GM12801 (cell line): ENCODE data around the gene KCNJ14.

Experiments used
- TF ChIP-seq, protein P1 (sequence below): IDR thresholded peaks from one replicate; pipeline ENCODE4 v1.5.1; 2011; ENCODE audit warnings: control low read depth; ENCODE audit not compliant: insufficient read length; ENCODE audit errors: extremely low read depth

The KCNJ14 gene

DNA sequence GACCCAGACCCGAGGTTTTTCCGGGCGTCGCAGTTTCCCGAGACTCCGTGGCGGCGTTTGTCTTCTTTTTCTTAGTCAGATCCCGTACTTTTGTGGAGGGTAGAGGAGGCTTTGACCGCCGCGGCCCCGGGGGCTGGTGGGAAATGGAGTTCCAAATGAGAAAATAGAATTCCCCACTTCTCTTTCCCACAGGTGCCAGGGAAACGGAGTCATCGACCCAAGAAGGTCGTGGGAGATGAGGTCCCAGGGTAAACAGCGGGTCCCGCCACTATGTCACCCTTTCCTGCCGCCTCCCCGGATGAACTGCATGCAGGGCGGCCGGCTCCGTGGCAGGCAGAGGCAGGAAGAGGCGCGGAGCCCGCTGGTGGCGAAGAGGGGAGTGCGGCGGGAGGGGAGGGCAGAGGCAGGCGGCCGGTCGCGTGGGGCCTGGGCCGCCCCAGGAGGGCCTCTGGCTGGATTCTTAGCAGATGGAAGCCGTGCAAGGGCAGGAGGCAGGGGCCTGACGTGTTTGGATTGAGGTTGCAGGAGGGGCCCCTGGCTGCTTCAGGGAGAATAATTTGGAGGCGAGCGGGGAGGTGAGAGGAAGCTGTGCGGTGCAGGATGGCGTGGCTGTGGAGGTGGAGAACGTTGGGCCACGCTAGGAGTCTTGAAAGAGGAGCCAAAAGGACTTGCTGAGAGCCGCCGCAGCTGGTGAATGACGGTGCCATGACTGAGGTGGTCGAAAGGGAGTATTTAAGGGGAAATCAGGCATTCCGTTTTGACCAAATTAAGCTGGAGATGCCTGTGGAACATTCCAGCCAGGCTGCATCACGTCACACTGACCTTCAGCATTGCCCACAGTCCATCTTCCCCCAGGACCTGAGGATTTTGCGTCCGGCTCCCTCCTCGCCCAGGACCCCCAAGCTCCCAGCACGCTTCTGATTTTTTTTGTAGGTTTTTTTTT, 25.5 kb downstream of the KCNJ14 start:
- TF ChIP-seq, protein P1, sequence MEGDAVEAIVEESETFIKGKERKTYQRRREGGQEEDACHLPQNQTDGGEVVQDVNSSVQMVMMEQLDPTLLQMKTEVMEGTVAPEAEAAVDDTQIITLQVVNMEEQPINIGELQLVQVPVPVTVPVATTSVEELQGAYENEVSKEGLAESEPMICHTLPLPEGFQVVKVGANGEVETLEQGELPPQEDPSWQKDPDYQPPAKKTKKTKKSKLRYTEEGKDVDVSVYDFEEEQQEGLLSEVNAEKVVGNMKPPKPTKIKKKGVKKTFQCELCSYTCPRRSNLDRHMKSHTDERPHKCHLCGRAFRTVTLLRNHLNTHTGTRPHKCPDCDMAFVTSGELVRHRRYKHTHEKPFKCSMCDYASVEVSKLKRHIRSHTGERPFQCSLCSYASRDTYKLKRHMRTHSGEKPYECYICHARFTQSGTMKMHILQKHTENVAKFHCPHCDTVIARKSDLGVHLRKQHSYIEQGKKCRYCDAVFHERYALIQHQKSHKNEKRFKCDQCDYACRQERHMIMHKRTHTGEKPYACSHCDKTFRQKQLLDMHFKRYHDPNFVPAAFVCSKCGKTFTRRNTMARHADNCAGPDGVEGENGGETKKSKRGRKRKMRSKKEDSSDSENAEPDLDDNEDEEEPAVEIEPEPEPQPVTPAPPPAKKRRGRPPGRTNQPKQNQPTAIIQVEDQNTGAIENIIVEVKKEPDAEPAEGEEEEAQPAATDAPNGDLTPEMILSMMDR = no peak

DNA sequence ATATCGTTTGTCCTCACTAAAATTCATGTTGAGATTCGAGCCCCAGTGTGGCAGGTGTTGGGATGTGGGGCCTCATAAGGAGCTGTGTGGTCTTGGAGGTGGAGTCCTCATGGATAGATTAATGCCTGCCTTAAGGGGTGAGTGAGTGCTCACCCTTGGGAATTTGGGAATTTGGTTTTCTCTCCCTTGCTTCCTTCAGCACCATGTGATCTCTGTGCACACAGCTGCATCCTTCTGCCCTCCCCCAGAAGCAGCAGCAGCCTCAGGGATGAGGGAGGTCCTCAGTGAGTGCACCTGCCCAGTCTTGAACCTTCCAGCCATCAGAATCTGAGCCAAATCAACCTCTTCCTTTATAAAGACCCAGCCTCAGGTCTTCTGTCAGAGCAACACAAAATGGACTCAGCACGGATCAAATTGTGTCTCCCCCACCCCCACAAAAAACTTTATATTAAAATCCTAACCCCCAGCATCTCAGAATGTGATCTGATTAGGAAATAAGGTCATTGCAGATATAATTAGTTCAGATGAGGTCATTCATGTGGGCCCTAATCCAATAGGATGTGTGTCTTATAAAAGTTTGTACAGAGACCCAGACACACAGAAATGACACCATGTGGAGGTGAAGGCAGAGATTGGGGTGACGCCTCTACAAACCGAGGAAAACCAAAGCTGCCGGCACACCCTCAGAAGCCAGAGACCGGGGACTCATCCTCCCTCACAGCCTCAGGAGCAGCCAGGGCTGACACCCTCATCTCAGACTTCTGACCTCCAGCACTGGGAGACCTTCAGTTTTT, 26.7 kb downstream of the KCNJ14 start:
- TF ChIP-seq, protein P1 = no peak

DNA sequence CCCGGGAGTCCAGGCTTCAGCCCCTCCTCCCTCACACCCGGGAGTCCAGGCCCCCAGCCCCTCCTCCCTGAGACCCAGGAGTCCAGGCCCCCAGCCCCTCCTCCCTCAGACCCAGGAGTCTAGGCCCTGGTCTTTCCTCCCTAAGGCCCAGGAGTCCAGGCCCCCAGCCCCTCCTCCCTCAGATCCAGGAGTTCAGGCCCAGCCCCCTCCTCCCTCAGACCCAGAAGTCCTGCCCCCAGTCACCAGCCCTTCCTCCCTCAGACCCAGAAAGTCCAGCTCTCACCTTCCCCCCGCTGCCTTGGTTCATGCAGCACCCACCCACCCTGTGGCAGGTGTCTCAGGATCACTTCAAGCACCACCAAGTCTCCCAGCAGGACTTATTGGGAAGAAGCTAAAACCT, 27.9 kb downstream of the KCNJ14 start:
- TF ChIP-seq, protein P1 = no peak

DNA sequence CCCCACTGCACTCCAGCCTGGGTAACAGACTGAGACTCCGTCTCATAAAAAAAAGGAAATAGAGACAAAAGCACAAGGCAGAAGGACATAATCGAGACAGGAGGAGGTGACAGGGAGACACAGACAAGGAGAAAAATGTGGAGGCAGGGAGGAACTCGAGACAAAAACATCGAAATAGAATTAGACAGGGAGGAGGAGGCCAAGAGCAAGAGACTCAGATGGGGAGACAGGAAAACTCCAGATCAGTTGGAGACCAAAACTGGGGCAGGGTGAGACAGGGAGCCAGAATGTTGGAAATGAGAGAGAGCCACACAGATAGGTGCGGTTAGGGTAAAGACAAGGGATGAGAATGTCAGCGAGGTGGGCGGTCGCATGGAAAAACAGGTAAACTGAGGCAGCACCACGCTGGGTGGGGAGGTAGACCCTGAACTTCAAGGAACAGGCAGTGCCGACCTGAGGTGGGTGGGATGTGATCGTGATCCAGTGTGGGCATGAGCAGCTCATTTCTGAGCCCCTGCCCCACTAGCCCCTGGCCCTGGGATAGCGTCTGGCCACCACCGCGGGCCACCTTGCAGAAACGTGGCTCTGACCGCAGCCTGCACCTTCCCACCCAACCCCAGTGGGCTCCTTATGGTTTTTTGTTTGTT, 29.0 kb downstream of the KCNJ14 start:
- TF ChIP-seq, protein P1 = no peak

DNA sequence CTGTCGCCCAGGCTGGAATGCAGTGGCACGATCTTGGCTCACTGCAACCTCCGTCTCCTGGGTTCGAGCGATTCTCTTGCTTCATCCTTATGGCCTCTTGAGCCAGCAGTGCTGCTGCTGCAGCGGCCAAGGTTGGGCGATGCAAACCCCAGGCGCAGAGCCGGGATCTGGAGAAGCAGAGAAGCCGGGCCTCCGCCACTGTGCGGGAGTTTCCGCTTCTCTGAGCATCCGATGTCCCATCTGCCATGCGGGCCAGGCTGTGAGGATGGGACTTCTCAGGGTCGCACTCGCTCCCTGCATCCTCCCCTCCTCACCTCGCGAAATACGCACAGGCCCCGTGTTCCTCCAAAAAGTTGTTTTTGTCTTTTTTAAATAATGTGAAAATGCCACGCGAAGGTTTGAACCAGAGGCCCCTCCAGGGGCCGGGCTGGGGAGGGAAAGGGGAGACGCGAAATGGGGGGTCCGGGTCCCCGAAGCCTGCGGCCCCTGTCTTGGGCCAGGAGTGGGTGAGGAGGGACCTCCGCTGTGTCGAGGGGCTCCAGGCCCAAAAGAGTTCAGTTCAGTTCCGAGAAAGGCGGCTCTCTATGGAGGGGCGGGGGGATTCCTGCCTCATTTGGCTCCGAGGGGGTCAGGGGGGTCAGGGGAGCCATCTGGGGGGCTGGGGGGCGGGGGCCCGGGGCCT, 29.7 kb downstream of the KCNJ14 start:
- TF ChIP-seq, protein P1 = no peak

DNA sequence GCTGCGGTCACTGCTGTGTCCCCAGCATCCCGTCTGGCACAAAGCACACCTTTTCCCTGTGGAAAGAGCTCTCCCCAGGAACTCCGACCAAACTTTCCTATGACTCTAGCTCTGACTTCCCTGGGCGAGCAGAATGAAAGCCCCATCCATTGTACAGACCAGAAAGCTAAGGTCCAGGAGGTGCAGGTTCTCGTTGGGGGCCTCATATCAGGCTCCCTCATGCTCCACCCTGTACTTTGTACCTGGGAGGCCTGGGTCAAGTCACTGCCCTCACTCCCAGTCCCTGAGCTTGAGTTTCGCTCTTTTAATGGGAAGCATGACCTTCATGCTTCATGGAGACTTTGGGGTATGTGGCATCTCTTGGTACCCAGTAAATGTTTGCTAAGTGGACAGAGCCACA, 32.2 kb downstream of the KCNJ14 start:
- TF ChIP-seq, protein P1 = no peak
